ENCODE results near the gene HTR7.

HTR7 gene

DNA sequence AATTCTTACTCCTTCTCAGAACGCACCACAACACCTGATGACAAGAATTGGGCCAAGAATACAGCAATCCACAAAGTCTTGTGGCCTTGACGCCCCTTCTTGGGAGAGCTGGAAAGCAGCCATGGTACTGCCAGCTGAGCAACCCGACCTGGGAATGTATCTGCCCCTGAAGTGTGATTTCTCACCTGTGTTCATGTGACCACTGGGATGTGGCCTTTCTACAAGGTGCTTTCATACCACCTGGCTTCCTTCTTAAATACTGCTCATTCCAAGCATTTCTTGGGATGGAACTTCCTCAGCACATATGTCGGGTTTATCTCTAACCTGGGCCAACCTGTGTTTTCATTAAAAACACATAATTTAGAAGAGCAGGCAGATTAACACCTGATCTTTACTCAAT is 72.1 kb downstream of the HTR7 start:
- Histone ChIP-seq H3K27ac (no peak overlapping the region), H3K36me3 (ENCODE audit: insufficient read depth, low read length) (no peaks in the 10 kb centered on the region), H3K9ac (ENCODE audit: insufficient read length) (no peak overlapping the region), H3K4me3 (no peak overlapping the region), H3K9me3 (ENCODE audit: low read depth, low read length) (no peaks in the 10 kb centered on the region)
- no peak for DNase-seq (ENCODE audit: low read depth, low spot score)
- TF ChIP-seq POLR2AphosphoS5 (IDR thresholded peaks at IDR 0.05; ENCODE audit: borderline replicate concordance, low read depth, low read length) = no peak
- no peak for TF ChIP-seq FOXP2 (optimal IDR thresholded peaks at IDR 0.05; ENCODE audit: control extremely low read depth, extremely low read length, insufficient read depth)
- no peak for TF ChIP-seq EZH2 (IDR thresholded peaks at IDR 0.05)

DNA sequence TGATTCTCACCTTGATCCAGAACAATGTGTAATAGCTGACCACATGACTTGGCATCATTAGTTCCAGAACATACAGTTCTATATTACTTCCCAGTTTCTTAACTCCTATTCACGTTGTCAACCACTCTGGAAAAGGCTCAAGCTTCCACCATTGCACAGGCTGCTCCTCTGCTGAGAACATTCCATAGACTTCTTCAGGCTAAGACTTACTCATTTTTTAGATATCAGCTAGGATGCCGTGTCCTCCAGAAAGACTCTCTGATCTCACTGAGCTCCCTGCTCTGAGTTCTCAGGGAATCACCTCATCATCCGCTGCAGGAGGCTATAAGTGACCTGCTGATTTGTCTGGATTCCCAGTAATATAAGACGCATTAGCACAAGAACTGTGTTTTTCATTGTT is 73.1 kb downstream of the HTR7 start:
- Histone ChIP-seq H3K9ac (ENCODE audit: insufficient read length) (no peak overlapping the region), H3K4me3 (no peak overlapping the region), H3K36me3 (ENCODE audit: insufficient read depth, low read length) (no peaks in the 10 kb centered on the region), H3K27ac (no peak overlapping the region), H3K9me3 (ENCODE audit: low read depth, low read length) (no peaks in the 10 kb centered on the region)
- TF ChIP-seq FOXP2 (optimal IDR thresholded peaks at IDR 0.05; ENCODE audit: control extremely low read depth, extremely low read length, insufficient read depth) (no peak), EZH2 (IDR thresholded peaks at IDR 0.05) (no peak), POLR2AphosphoS5 (IDR thresholded peaks at IDR 0.05; ENCODE audit: borderline replicate concordance, low read depth, low read length) (no peak)
- no peak for DNase-seq (ENCODE audit: low read depth, low spot score)

DNA sequence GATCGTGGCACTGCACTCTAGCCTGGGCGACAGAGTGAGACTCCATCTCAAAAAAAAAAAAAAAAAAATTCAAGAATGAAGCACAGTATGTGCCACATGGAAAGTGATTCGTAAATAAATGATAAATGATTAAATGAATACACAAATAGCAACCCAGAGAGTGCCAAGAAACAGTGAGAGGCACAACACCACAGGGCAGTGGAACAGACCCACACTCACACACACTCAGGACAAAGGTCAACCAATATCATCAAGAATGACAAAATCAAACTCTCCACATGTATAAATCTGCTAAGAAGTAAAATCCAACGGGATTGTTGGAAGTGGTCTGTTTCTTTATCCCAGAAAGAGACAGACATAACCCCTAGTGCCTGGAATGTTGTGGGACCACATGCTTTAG is 77.4 kb downstream of the HTR7 start:
- Histone ChIP-seq H3K9me3 (ENCODE audit: low read depth, low read length) (no peaks in the 10 kb centered on the region), H3K9ac (ENCODE audit: insufficient read length) (no peak overlapping the region), H3K27ac (no peak overlapping the region), H3K4me3 (no peak overlapping the region), H3K36me3 (ENCODE audit: insufficient read depth, low read length) (no peaks in the 10 kb centered on the region)
- TF ChIP-seq POLR2AphosphoS5 (IDR thresholded peaks at IDR 0.05; ENCODE audit: borderline replicate concordance, low read depth, low read length) (no peak), FOXP2 (optimal IDR thresholded peaks at IDR 0.05; ENCODE audit: control extremely low read depth, extremely low read length, insufficient read depth) (no peak), EZH2 (IDR thresholded peaks at IDR 0.05) (no peak)
- DNase-seq (ENCODE audit: low read depth, low spot score) = no peak

DNA sequence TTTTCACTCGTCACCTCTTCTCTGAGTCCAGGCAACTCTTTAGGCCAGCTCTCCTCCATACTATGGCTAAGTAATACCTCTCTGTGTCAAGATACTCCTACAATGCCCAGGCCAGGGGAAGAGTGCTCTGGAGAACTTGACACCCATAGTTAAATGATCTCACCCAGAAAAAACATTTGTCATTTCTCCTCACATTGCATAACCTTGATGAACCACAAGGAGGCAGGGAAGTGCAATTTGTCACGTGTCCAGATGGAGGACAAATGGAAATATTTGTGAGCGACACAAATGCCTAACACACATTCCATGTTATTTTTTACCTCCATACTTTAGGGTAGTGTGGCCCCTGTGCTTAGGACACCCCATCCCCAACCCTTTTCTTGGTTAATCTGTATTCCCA is 78.3 kb downstream of the HTR7 start:
- Histone ChIP-seq H3K9ac (ENCODE audit: insufficient read length) (no peak overlapping the region), H3K4me3 (no peak overlapping the region), H3K27ac (no peak overlapping the region), H3K9me3 (ENCODE audit: low read depth, low read length) (no peaks in the 10 kb centered on the region), H3K36me3 (ENCODE audit: insufficient read depth, low read length) (no peaks in the 10 kb centered on the region)
- no peak for TF ChIP-seq FOXP2 (optimal IDR thresholded peaks at IDR 0.05; ENCODE audit: control extremely low read depth, extremely low read length, insufficient read depth)
- no peak for TF ChIP-seq EZH2 (IDR thresholded peaks at IDR 0.05)
- no peak for TF ChIP-seq POLR2AphosphoS5 (IDR thresholded peaks at IDR 0.05; ENCODE audit: borderline replicate concordance, low read depth, low read length)
- DNase-seq (ENCODE audit: low read depth, low spot score) = no peak

DNA sequence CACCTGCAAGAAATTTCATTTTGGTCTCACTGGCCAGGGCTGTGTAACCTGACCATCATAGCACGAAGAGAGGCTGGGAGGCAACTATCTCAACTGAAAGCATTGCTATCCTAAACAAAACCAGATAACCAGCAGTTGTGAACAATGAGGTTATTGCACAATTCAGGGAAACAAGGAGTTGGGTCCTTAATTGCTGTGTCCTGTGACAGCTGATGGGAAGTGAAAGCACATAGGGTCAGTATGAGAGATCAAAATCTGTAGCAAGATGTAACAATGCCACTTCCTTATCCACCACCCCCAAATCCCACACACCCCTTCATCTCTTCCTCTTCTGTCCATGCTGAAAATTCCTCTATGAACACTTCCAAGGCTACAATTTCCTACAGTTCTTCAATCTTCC is 80.2 kb downstream of the HTR7 start:
- Histone ChIP-seq H3K9ac (ENCODE audit: insufficient read length) (no peak overlapping the region), H3K4me3 (no peak overlapping the region), H3K36me3 (ENCODE audit: insufficient read depth, low read length) (no peaks in the 10 kb centered on the region), H3K9me3 (ENCODE audit: low read depth, low read length) (no peaks in the 10 kb centered on the region), H3K27ac (no peak overlapping the region)
- DNase-seq (ENCODE audit: low read depth, low spot score) = no peak
- TF ChIP-seq EZH2 (IDR thresholded peaks at IDR 0.05) = no peak
- no peak for TF ChIP-seq FOXP2 (optimal IDR thresholded peaks at IDR 0.05; ENCODE audit: control extremely low read depth, extremely low read length, insufficient read depth)
- no peak for TF ChIP-seq POLR2AphosphoS5 (IDR thresholded peaks at IDR 0.05; ENCODE audit: borderline replicate concordance, low read depth, low read length)

DNA sequence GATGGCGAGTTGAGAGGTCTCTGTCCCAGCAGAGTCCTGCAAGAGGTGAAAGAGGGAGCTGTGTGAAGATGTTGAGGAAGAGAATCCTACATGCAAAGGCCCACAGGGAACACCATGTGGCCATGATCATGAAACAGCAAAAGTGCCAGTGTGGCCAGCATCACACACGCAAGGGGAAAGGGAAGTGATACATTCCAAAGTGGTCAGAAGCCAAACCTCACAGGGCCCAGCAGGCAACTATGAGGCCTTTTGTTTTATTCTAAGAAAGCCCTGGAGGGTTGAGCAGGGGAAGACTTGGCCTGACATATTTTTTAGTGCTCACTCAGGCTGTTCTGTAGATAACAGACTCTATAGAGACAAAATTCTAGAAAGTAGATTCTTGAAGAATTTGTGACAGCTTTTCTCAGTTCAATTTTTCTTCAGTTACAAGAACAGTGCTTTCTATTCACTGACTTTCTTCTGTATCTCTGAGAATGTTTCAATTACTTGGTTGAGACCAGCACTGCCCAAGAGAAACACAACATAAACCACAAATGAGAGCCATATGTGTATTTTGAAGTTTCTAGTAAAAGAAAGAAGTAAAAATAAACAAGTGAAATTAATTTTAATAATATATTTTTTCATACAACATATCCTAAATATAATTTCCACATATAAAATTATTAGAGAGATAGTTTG is 82.3 kb downstream of the HTR7 start:
- H3K9ac ChIP-seq (ENCODE audit: insufficient read length) = no peak overlapping the region
- no peaks in the 10 kb centered on the region for H3K36me3 ChIP-seq (ENCODE audit: insufficient read depth, low read length)
- H3K9me3 ChIP-seq (ENCODE audit: low read depth, low read length) = no peaks in the 10 kb centered on the region
- no peak for DNase-seq (ENCODE audit: low read depth, low spot score)
- H3K27ac ChIP-seq = no peak overlapping the region
- TF ChIP-seq EZH2 (IDR thresholded peaks at IDR 0.05) (no peak), FOXP2 (optimal IDR thresholded peaks at IDR 0.05; ENCODE audit: control extremely low read depth, extremely low read length, insufficient read depth) (no peak), POLR2AphosphoS5 (IDR thresholded peaks at IDR 0.05; ENCODE audit: borderline replicate concordance, low read depth, low read length) (no peak)
- no peak overlapping the region for H3K4me3 ChIP-seq

DNA sequence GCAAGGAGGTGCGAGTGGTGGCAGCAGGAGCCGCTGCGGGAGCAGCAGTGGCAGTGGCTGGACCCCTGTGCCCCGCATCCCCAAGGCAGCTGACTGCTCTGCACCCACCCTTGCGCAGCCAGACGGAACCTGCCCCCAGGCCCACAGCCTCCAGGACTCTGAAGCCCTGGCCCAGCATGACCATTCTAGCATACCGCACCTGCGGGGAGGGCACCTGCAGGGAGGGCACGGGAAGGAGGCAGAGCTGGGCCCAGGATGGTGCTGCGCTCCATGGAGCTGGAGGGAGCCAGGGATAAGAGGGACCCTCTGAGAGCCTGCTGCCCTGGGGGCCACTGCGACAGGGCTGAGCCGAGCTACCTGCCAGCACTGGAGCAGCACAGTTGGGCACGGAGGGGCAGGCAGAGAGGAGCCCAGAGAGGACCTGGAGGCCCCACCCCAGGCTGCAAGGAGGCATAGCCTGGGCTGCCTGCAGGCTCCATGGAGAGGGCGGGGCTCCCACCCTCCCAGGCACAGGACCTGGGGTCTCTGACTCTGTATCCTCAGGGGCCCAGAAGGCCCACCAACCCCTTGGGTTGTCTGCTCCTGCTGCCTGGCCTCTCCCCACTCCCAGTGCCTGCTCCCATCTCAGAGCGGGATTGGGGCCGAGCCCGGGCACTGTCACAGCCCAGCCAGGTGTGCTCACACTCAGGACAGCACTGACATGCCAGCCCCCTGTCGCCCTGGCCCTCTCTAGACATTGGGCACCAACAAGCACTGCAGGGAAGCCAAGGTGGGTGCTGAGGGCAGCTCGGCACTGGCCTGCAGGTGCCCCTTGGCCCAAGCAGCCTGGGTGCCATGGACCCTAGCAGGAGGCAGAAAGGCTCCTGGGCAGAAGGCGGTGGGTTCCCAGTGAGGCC is 87.6 kb downstream of the HTR7 start:
- Histone ChIP-seq H3K36me3 (ENCODE audit: insufficient read depth, low read length) (no peaks in the 10 kb centered on the region), H3K4me3 (no peak overlapping the region), H3K27ac (no peak overlapping the region), H3K9me3 (ENCODE audit: low read depth, low read length) (no peaks in the 10 kb centered on the region), H3K9ac (ENCODE audit: insufficient read length) (no peak overlapping the region)
- TF ChIP-seq POLR2AphosphoS5 (IDR thresholded peaks at IDR 0.05; ENCODE audit: borderline replicate concordance, low read depth, low read length) (no peak), EZH2 (IDR thresholded peaks at IDR 0.05) (no peak), FOXP2 (optimal IDR thresholded peaks at IDR 0.05; ENCODE audit: control extremely low read depth, extremely low read length, insufficient read depth) (no peak)
- no peak for DNase-seq (ENCODE audit: low read depth, low spot score)

DNA sequence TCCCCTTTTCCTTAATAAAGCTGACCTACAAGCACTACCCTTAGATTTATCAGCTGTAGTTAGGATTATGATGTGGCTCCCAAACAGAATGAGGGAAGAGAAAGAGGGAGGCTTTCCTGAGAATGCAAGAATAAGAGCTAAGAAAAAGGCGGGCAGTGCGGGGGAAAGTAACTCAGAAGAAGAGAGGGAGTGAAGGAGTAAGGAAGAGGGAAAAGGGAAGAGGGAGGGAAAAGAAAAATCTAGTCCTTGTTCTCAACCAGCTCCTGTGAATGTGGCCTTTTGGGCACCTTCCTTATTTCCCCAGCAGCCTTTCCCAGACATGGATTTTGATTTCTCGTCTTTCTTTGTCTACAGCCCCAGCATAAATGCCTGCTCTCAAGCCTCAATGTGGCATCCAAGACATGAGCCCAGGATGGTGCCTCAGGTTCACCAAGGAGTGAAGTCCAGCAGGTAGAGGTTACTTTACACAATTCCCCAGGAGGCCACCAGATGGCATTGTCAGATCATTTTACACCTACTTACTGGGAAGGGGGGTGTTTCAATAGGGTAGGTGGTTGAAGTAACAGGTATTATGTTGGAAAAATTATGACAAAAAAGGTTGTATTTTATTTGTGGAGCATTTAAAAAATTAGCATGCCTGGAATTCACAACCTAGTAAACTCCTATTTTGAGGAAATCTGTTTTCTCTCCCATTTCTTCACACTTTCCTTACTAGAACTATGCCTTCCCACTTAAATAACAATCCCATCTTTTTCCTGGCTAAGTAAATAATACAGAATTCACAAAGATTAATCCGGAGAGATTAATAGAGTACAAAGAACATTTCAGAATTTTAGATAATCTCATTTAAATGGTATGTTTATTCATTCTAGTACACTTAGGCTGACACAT is 106.5 kb downstream of the HTR7 start:
- H3K4me3 ChIP-seq = no peak overlapping the region
- H3K9ac ChIP-seq (ENCODE audit: insufficient read length) = no peak overlapping the region
- H3K9me3 ChIP-seq (ENCODE audit: low read depth, low read length) = no peaks in the 10 kb centered on the region
- TF ChIP-seq POLR2AphosphoS5 (IDR thresholded peaks at IDR 0.05; ENCODE audit: borderline replicate concordance, low read depth, low read length) = no peak
- TF ChIP-seq FOXP2 (optimal IDR thresholded peaks at IDR 0.05; ENCODE audit: control extremely low read depth, extremely low read length, insufficient read depth) = no peak
- TF ChIP-seq EZH2 (IDR thresholded peaks at IDR 0.05) = no peak
- DNase-seq (ENCODE audit: low read depth, low spot score) = no peak
- H3K27ac ChIP-seq = no peak overlapping the region
- H3K36me3 ChIP-seq (ENCODE audit: insufficient read depth, low read length) = no peaks in the 10 kb centered on the region

All from SK-N-MC (cell line).